Measurements from ENCODE around the gene SECISBP2L.

- no peak for TF ChIP-seq CTCF (IDR thresholded peaks at IDR 0.05)
- TF ChIP-seq POLR2A (IDR thresholded peaks at IDR 0.05), result no peak
These were observed 82.6 kb downstream of the SECISBP2L start, which contains the start of gene SHC4 for GRCh38 chr15:48963524-48964113.
